ENCODE results near the gene DISC1. TPM values are rescaled to one million over a fixed set of nuclear protein-coding genes. Genes with fewer than 3 reads are reported as not detected.

The DISC1 gene
- polyA plus RNA-seq, 1 donor from 2014 or later: 0.84 TPM

GRCh38 chr1:231998791-231999190 is 372.2 kb downstream of the DISC1 start:
- H3K27ac ChIP-seq (ENCODE audit: low read length): no peak overlapping the region
- H3K4me2 ChIP-seq (ENCODE audit: low read length): no peak overlapping the region
- H3K9me2 ChIP-seq (ENCODE audit: insufficient read depth, low read length): no peaks in the 10 kb centered on the region
- H3K9ac ChIP-seq (ENCODE audit: low read length): no peak overlapping the region
- no peaks in the 10 kb centered on the region for H3K36me3 ChIP-seq (ENCODE audit: insufficient read depth, low read length)
- H3K79me2 ChIP-seq (replicated peaks; ENCODE audit: insufficient read depth, low read length): no peaks in the 10 kb centered on the region
- no peaks in the 10 kb centered on the region for H4K20me1 ChIP-seq (ENCODE audit: insufficient read depth)
- H3K4me3 ChIP-seq (ENCODE audit: low read length): no peak overlapping the region
- no peaks in the 10 kb centered on the region for H3K9me3 ChIP-seq (ENCODE audit: low read length)
- no peaks in the 10 kb centered on the region for H3F3A ChIP-seq (ENCODE audit: insufficient read depth, low read length, poor library complexity, severe bottlenecking)
- TF ChIP-seq POLR2AphosphoS5 (IDR thresholded peaks at IDR 0.05) (no peak), MXI1 (conservative IDR thresholded peaks at IDR 0.05; ENCODE audit: poor library complexity, severe bottlenecking) (no peak), RAD21 (conservative IDR thresholded peaks at IDR 0.05) (no peak), TAF1 (IDR thresholded peaks at IDR 0.05; ENCODE audit: low read depth) (no peak), EP300 (conservative IDR thresholded peaks at IDR 0.05; ENCODE audit: poor library complexity, severe bottlenecking) (no peak), SMC3 (conservative IDR thresholded peaks at IDR 0.05; ENCODE audit: poor library complexity) (no peak), CTCF (IDR thresholded peaks at IDR 0.05; ENCODE audit: poor library complexity, severe bottlenecking) (no peak), EZH2 (IDR thresholded peaks at IDR 0.05; ENCODE audit: borderline replicate concordance, insufficient read depth, low read length, poor library complexity, severe bottlenecking) (no peak)
- TF ChIP-seq, protein P1, sequence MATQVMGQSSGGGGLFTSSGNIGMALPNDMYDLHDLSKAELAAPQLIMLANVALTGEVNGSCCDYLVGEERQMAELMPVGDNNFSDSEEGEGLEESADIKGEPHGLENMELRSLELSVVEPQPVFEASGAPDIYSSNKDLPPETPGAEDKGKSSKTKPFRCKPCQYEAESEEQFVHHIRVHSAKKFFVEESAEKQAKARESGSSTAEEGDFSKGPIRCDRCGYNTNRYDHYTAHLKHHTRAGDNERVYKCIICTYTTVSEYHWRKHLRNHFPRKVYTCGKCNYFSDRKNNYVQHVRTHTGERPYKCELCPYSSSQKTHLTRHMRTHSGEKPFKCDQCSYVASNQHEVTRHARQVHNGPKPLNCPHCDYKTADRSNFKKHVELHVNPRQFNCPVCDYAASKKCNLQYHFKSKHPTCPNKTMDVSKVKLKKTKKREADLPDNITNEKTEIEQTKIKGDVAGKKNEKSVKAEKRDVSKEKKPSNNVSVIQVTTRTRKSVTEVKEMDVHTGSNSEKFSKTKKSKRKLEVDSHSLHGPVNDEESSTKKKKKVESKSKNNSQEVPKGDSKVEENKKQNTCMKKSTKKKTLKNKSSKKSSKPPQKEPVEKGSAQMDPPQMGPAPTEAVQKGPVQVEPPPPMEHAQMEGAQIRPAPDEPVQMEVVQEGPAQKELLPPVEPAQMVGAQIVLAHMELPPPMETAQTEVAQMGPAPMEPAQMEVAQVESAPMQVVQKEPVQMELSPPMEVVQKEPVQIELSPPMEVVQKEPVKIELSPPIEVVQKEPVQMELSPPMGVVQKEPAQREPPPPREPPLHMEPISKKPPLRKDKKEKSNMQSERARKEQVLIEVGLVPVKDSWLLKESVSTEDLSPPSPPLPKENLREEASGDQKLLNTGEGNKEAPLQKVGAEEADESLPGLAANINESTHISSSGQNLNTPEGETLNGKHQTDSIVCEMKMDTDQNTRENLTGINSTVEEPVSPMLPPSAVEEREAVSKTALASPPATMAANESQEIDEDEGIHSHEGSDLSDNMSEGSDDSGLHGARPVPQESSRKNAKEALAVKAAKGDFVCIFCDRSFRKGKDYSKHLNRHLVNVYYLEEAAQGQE (IDR thresholded peaks at IDR 0.05; ENCODE audit: borderline replicate concordance): no peak
- H2AFZ ChIP-seq (ENCODE audit: low read depth, low read length): no peak overlapping the region
- no peaks in the 10 kb centered on the region for H3K27me3 ChIP-seq (ENCODE audit: insufficient read depth, low read depth, low read length)

DNA sequence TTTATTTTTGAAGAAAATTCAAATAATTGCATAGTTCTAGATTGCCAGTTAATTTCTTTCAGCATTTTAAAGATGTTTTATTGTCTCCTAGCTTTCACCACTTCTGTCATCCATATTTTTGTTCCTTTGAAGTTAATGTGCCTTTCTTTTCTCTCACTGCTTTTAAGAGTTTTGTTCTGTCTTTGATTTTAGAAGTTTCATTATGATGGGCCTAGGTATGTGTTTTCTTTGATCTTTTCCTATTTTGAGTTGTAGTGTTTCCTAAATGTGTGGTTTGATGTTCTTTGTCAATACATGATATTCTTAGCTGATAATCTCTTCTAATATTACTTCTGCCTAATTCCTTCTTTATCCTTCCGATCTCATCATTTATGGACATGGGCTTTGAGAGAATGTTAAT is 378.7 kb downstream of the DISC1 start:
- H3K27me3 ChIP-seq (ENCODE audit: insufficient read depth, low read depth, low read length): no peaks in the 10 kb centered on the region
- no peaks in the 10 kb centered on the region for H3K79me2 ChIP-seq (replicated peaks; ENCODE audit: insufficient read depth, low read length)
- H3K9me2 ChIP-seq (ENCODE audit: insufficient read depth, low read length): no peaks in the 10 kb centered on the region
- no peaks in the 10 kb centered on the region for H3F3A ChIP-seq (ENCODE audit: insufficient read depth, low read length, poor library complexity, severe bottlenecking)
- no peak overlapping the region for H3K4me2 ChIP-seq (ENCODE audit: low read length)
- H3K36me3 ChIP-seq (ENCODE audit: insufficient read depth, low read length): no peaks in the 10 kb centered on the region
- TF ChIP-seq MXI1 (conservative IDR thresholded peaks at IDR 0.05; ENCODE audit: poor library complexity, severe bottlenecking) (no peak), EZH2 (IDR thresholded peaks at IDR 0.05; ENCODE audit: borderline replicate concordance, insufficient read depth, low read length, poor library complexity, severe bottlenecking) (no peak), POLR2AphosphoS5 (IDR thresholded peaks at IDR 0.05) (no peak), CTCF (IDR thresholded peaks at IDR 0.05; ENCODE audit: poor library complexity, severe bottlenecking) (no peak), TAF1 (IDR thresholded peaks at IDR 0.05; ENCODE audit: low read depth) (no peak), EP300 (conservative IDR thresholded peaks at IDR 0.05; ENCODE audit: poor library complexity, severe bottlenecking) (no peak), RAD21 (conservative IDR thresholded peaks at IDR 0.05) (no peak), SMC3 (conservative IDR thresholded peaks at IDR 0.05; ENCODE audit: poor library complexity) (no peak)
- TF ChIP-seq, protein P1 (IDR thresholded peaks at IDR 0.05; ENCODE audit: borderline replicate concordance): no peak
- H2AFZ ChIP-seq (ENCODE audit: low read depth, low read length): no peak overlapping the region
- H3K4me3 ChIP-seq (ENCODE audit: low read length): no peak overlapping the region
- no peaks in the 10 kb centered on the region for H4K20me1 ChIP-seq (ENCODE audit: insufficient read depth)
- H3K9me3 ChIP-seq (ENCODE audit: low read length): no peaks in the 10 kb centered on the region
- H3K27ac ChIP-seq (ENCODE audit: low read length): no peak overlapping the region
- H3K9ac ChIP-seq (ENCODE audit: low read length): no peak overlapping the region

All from neural cell (in vitro differentiated cells).